ENCODE results near the gene HS3ST3A1.

GRCh38 chr17:13476720-13477119 is 125.0 kb downstream of the HS3ST3A1 start:
- TF ChIP-seq CTCF (conservative IDR thresholded peaks at IDR 0.05; ENCODE audit: low read depth, low read length) (no peak), POLR2A (IDR thresholded peaks at IDR 0.05; ENCODE audit: low read depth, low read length) (no peak)
